GM23338 (cell line): ENCODE data around the gene COL1A1.

ENCODE experiments used
- CTCF ChIP-seq, 2 experiments: fragments of 200-600 bp in 1 of 2; sonication (generic) in 1 of 2; conservative IDR thresholded peaks; 2 replicates each; pipeline versions ENCODE4 v1.5.1 to v1.6.1; 2016 to 2017; ENCODE audit warnings: antibody characterized with exemption in 2 of 2, low read depth in 2 of 2, mild to moderate bottlenecking in 2 of 2, moderate library complexity in 1 of 2
- EZH2 ChIP-seq: fragments of 200-600 bp; sonication (generic); IDR thresholded peaks from one replicate; pipeline ENCODE4 v1.8.0; 2017; ENCODE audit warnings: antibody characterized with exemption, mild to moderate bottlenecking, low read depth; ENCODE audit not compliant: unreplicated experiment
- ZNF331 ChIP-seq: fragments of 250-450 bp; sonication (Bioruptor Pico); IDR thresholded peaks from 2 replicates; pipeline ENCODE4 v1.5.0; 2020; ENCODE audit warnings: low read depth, mild to moderate bottlenecking, moderate library complexity

GRCh38 chr17:50192618-50193291 is 8.7 kb downstream of the COL1A1 start:
- no peak for TF ChIP-seq ZNF331 (CRISPR knock-in tag)
- TF ChIP-seq CTCF (conservative IDR thresholded peaks at IDR 0.05; ENCODE audit: low read depth in 2 of 2), result no peak
- no peak for TF ChIP-seq EZH2
